HepG2 (cell line): ENCODE results near the gene GRAMD4. TPM values are rescaled to one million over a fixed set of nuclear protein-coding genes. Genes with fewer than 3 reads are reported as not detected.

ENCODE experiments used
- ATAC-seq: fragments of 200-7000 bp; cut with Tn5 transposase; 3 replicates; pipeline ENCODE4 v1.9.1; 2020; ENCODE audit warnings: mild to moderate bottlenecking, moderate library complexity
- BruUV-seq: library from RNA; stranded (reverse); fragments of 400-500 nt; replicated peaks from 2 replicates; lab custom pipeline; 2021; lab: Mats Ljungman, UMichigan
- CTCF ChIA-PET: fragments of 300-600 bp; formaldehyde crosslinking; extraction: SDS; loops from one replicate; lab custom pipeline; 2021; ENCODE audit warnings: low total read pairs, inconsistent platforms, low intra/inter-chr PET ratio; lab: Yijun Ruan, JAX
- POLR2A ChIA-PET: fragments of 350-600 bp; sonication (Branson Sonifier 250); formaldehyde crosslinking; loops from one replicate; lab custom pipeline; 2020; ENCODE audit warnings: antibody characterized with exemption, inconsistent platforms; lab: Yijun Ruan, JAX
- DNase-seq: peaks from one replicate; pipeline ENCODE4 v3.0.0-alpha.2; 2015; ENCODE audit warnings: low spot score
- FAIRE-seq: peaks from 3 replicates; lab custom pipeline; 2011; peaks lifted over from hg19 to GRCh38; lab: Jason Lieb, UNC
- H2AFZ ChIP-seq: one replicate; pipeline ENCODE4 v1.6.1; 2011; ENCODE audit warnings: low read length, inconsistent platforms
- H3K27ac ChIP-seq: fragments of 300-600 bp; 3 replicates; pipeline ENCODE4 v1.8.0; 2011; ENCODE audit warnings: mixed run types, mild to moderate bottlenecking, mixed read lengths, low read length, inconsistent platforms; ENCODE audit not compliant: insufficient read depth; ENCODE audit errors: extremely low read length
- H3K27me3 ChIP-seq, 2 experiments: fragments of 200-600 bp in 1 of 2; 2 replicates in 1 of 2; 3 replicates in 1 of 2; pipeline versions ENCODE4 v1.6.0 to v1.8.0; 2011; ENCODE audit warnings: low read length in 2 of 2, mild to moderate bottlenecking in 2 of 2, moderate library complexity in 2 of 2, inconsistent platforms in 1 of 2; ENCODE audit not compliant: insufficient read depth in 2 of 2, control insufficient read depth in 1 of 2
- H3K36me3 ChIP-seq, 2 experiments: fragments of 200-600 bp in 1 of 2; replicated peaks in 1 of 2; 2 replicates in 1 of 2; 3 replicates in 1 of 2; pipeline versions ENCODE4 v1.5.1 to v1.8.0; 2011; ENCODE audit warnings: low read length in 2 of 2, inconsistent platforms in 1 of 2; ENCODE audit not compliant: insufficient read depth in 2 of 2, control insufficient read depth in 1 of 2
- H3K4me1 ChIP-seq: 2 replicates; pipeline ENCODE4 v1.5.1; 2012; ENCODE audit warnings: low read length, inconsistent platforms; ENCODE audit not compliant: insufficient read depth
- H3K4me2 ChIP-seq: 2 replicates; pipeline ENCODE4 v1.6.0; 2011; ENCODE audit warnings: low read depth, low read length, inconsistent platforms
- H3K4me3 ChIP-seq, 3 experiments: fragments of 200-600 bp in 1 of 3; sonication (generic), shearing (Covaris generic) in 1 of 3; replicated peaks in 1 of 3; 2 replicates each; pipeline ENCODE4 v1.5.1; 2011 to 2016; ENCODE audit warnings: low read length in 3 of 3, inconsistent platforms in 2 of 3, low read depth in 2 of 3, mild to moderate bottlenecking in 2 of 3, control low read depth in 1 of 3, mixed read lengths in 1 of 3; ENCODE audit not compliant: insufficient read depth in 1 of 3
- H3K79me2 ChIP-seq: one replicate; pipeline ENCODE4 v1.6.1; 2011; ENCODE audit warnings: low read length, inconsistent platforms; ENCODE audit not compliant: insufficient read depth
- H3K9ac ChIP-seq: 2 replicates; pipeline ENCODE4 v1.6.0; 2011; ENCODE audit warnings: mild to moderate bottlenecking, low read depth, low read length, inconsistent platforms; ENCODE audit not compliant: insufficient read depth
- H3K9me3 ChIP-seq: 2 replicates; pipeline ENCODE4 v1.5.1; 2012; ENCODE audit warnings: mild to moderate bottlenecking, low read length
- H4K20me1 ChIP-seq: 2 replicates; pipeline ENCODE4 v1.6.0; 2011; ENCODE audit warnings: inconsistent platforms, mild to moderate bottlenecking, low read length, moderate library complexity; ENCODE audit not compliant: insufficient read depth
- AGO2 ChIP-seq: fragments of 200-400 bp; formaldehyde crosslinking; optimal IDR thresholded peaks from 2 replicates; pipeline ENCODE3; 2017; ENCODE audit warnings: mild to moderate bottlenecking, low read depth, low read length, moderate library complexity
- CREBL2 ChIP-seq: sonication (generic); formaldehyde crosslinking; IDR thresholded peaks from 2 replicates; pipeline ENCODE4 v1.8.1; 2023; ENCODE audit warnings: missing genetic modification reagents, mild to moderate bottlenecking, borderline replicate concordance
- FOXP4 ChIP-seq: sonication (generic); formaldehyde crosslinking; IDR thresholded peaks from 2 replicates; pipeline ENCODE4 v1.4.0; 2020; ENCODE audit warnings: missing genetic modification reagents
- GMEB2 ChIP-seq: IDR thresholded peaks from 2 replicates; pipeline ENCODE4 v1.6.1; 2016; ENCODE audit warnings: missing biosample characterization, missing genetic modification reagents, low read depth
- ZBTB33 ChIP-seq: sonication (generic); formaldehyde crosslinking; IDR thresholded peaks from 2 replicates; pipeline ENCODE4 v1.4.0; 2020; ENCODE audit warnings: missing genetic modification reagents
- ZNF446 ChIP-seq: sonication (generic); formaldehyde crosslinking; IDR thresholded peaks from 2 replicates; pipeline ENCODE4 v1.5.0; 2020; ENCODE audit warnings: mild to moderate bottlenecking, missing genetic modification reagents
- WGBS: methylation state at CpG from one replicate; pipeline ENCODE4 v1.1.6; 2017; ENCODE audit warnings: low lambda C conversion rate; 5-methylcytosine and 5-hydroxymethylcytosine counted together
- in situ Hi-C: cut with HindIII; loops from 2 replicates; pipeline ENCODE4 v1.10.0; 2017; ENCODE audit warnings: low pct_unique_long_range_greater_than_20kb; ENCODE audit not compliant: extremely low pct_ligation_motif_present
- intact Hi-C: fragments of 100-400 bp; cut with micrococcal nuclease; formaldehyde crosslinking; loops from one replicate; pipeline ENCODE4 v1.10.0; 2022; ENCODE audit not compliant: unreplicated experiment
- polyA plus RNA-seq, 8 experiments: library from polyadenylated mRNA; depleted of rRNA in 3 of 8; stranded (reverse) in 7 of 8; unstranded in 1 of 8; fragments of >200 nt; fragmentation: Illumina TruSeq in 4 of 8; extraction: Trizol in 4 of 8; gene quantifications; 2 replicates each; pipeline versions ENCODE4 v1.2.1 to v1.2.3, GENCODE V29; 2011 to 2016; ENCODE audit warnings: low read depth in 4 of 8, missing spikeins in 1 of 8, mixed read lengths in 1 of 8; ENCODE audit not compliant: insufficient read depth in 1 of 8
- total RNA-seq, 5 experiments: library from RNA; depleted of rRNA; stranded (reverse); fragments of >200 nt; fragmentation: Illumina TruSeq; extraction: Trizol; gene quantifications; 2 replicates each; pipeline ENCODE4 v1.2.3, GENCODE V29; 2016; ENCODE audit warnings: low read depth in 1 of 5
- TF ChIP-seq, protein P1 (sequence below): sonication (generic); formaldehyde crosslinking; IDR thresholded peaks from 2 replicates; pipeline ENCODE4 v1.8.0; 2023; ENCODE audit warnings: mild to moderate bottlenecking, missing genetic modification reagents
- TF ChIP-seq, protein P2 (sequence below): sonication (generic); formaldehyde crosslinking; IDR thresholded peaks from 2 replicates; pipeline ENCODE4 v1.4.0; 2020; ENCODE audit warnings: missing genetic modification reagents

The GRAMD4 gene
- total and polyA plus RNA-seq, 2 of the 13 experiments (the other 11 are each of a cell fraction or from before 2014, with no cell fraction given), result 15.2 to 15.7 TPM

DNA sequence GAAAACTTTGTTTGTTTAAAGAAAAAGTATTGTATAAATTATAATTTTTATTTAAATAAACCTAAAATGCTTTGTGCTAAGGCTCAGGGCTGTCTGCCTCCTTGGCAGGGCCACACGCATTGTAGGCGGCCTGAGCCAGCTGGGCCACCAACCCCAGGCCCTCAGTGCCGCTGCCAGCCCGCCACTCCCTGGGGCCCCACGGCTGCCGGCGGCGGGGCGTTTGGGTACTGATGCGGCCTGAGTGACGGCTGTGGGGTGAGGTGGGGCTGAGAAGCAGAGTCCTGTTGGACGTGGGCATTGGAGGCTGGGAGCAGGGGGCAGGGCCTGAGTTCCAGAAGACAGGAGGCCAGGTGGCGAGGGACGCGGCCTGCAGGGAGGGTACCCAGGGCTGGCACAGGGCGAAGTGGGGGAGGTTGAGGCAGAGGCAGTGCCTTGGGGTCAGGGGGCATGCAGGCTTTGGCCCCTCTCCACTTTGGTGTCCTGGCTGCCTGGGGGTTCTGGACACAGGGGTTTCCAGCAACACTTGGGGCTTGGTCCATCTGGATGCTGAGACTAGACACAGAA, 59.6 kb downstream of the GRAMD4 start:
- no peak overlapping the region for H3K9ac ChIP-seq
- DNase-seq, result no peak
- no peak overlapping the region for H2AFZ ChIP-seq
- H3K27me3 ChIP-seq, result no peaks in the 10 kb centered on the region
- CTCF ChIA-PET, result no interaction called here
- no peak overlapping the region for H3K27ac ChIP-seq
- TF ChIP-seq CREBL2 (CRISPR knock-in tag), result no peak
- peak; percentile 42 for TF ChIP-seq AGO2
- TF ChIP-seq, protein P1, sequence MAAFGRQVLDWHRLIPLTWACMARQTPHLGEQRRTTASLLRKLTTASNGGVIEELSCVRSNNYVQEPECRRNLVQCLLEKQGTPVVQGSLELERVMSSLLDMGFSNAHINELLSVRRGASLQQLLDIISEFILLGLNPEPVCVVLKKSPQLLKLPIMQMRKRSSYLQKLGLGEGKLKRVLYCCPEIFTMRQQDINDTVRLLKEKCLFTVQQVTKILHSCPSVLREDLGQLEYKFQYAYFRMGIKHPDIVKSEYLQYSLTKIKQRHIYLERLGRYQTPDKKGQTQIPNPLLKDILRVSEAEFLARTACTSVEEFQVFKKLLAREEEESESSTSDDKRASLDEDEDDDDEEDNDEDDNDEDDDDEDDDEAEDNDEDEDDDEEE (CRISPR knock-in tag), result no peak
- TF ChIP-seq ZBTB33 (CRISPR knock-in tag), result 0 out of 2 replicates have a peak, but pooled peaks have one; percentile 10
- no peak for TF ChIP-seq FOXP4
- TF ChIP-seq, protein P2, sequence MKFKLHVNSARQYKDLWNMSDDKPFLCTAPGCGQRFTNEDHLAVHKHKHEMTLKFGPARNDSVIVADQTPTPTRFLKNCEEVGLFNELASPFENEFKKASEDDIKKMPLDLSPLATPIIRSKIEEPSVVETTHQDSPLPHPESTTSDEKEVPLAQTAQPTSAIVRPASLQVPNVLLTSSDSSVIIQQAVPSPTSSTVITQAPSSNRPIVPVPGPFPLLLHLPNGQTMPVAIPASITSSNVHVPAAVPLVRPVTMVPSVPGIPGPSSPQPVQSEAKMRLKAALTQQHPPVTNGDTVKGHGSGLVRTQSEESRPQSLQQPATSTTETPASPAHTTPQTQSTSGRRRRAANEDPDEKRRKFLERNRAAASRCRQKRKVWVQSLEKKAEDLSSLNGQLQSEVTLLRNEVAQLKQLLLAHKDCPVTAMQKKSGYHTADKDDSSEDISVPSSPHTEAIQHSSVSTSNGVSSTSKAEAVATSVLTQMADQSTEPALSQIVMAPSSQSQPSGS (CRISPR knock-in tag), result no peak
- TF ChIP-seq ZNF446 (CRISPR knock-in tag), result no peak
- no peak for TF ChIP-seq GMEB2 (CRISPR knock-in tag)
- no peaks in the 10 kb centered on the region for H3K79me2 ChIP-seq
- POLR2A ChIA-PET, result no interaction called here
- no peaks in the 10 kb centered on the region for H3K9me3 ChIP-seq
- in situ Hi-C loops (no loop called here), intact Hi-C loops (no loop called here)
- H3K4me1 ChIP-seq, result no peaks in the 10 kb centered on the region
- no peak overlapping the region for H3K4me2 ChIP-seq
- peaks cover 2% of the 10 kb centered on the region in 2 experiments; a peak in 1 of 5 replicates for H3K36me3 ChIP-seq
- no peak for ATAC-seq
- BruUV-seq, result no TSS peak
- no peak for FAIRE-seq
- WGBS, result 96% methylated on average over 16 of the region's 16 CpGs
- no peaks in the 10 kb centered on the region for H4K20me1 ChIP-seq
- H3K4me3 ChIP-seq, result no peak overlapping the region
